Measurements from ENCODE around the gene LHX3.
A peak's percentile ranks its signal among the peaks of the same experiment; 100 is the strongest.

Gene LHX3

GRCh38 chr9:136174779-136175615 is 29.9 kb downstream of the LHX3 start:
- Histone ChIP-seq H4K20me1 (ENCODE audit: insufficient read depth, low read length, poor library complexity, severe bottlenecking) (no peaks in the 10 kb centered on the region), H3F3A (ENCODE audit: low read depth) (no peaks in the 10 kb centered on the region), H3K79me2 (ENCODE audit: insufficient read depth, low read length) (no peaks in the 10 kb centered on the region), H3K9ac (ENCODE audit: low read depth, low read length, poor library complexity, severe bottlenecking) (no peak overlapping the region), H3K9me2 (replicated peaks; ENCODE audit: low read depth, low read length) (no peaks in the 10 kb centered on the region), H3K27me3 (ENCODE audit: insufficient read depth, low read length, poor library complexity, severe bottlenecking) (no peaks in the 10 kb centered on the region), H3K4me2 (ENCODE audit: low read depth, low read length, poor library complexity, severe bottlenecking) (no peak overlapping the region), H2AFZ (ENCODE audit: low read length) (no peak overlapping the region), H3K9me3 (ENCODE audit: insufficient read depth, low read depth, low read length) (no peaks in the 10 kb centered on the region), H3K4me3 (ENCODE audit: low read length, poor library complexity, severe bottlenecking) (no peak overlapping the region), H3K36me3 (ENCODE audit: insufficient read depth, low read length) (no peaks in the 10 kb centered on the region), H3K4me1 (ENCODE audit: insufficient read depth, low read length, poor library complexity, severe bottlenecking) (no peaks in the 10 kb centered on the region)
- TF ChIP-seq CTCF (conservative IDR thresholded peaks at IDR 0.05; ENCODE audit: low read length) (0 out of 2 replicates have a peak, but pooled peaks have one; percentile 13), EZH2phosphoT487 (IDR thresholded peaks at IDR 0.05; ENCODE audit: borderline replicate concordance) (no peak)

DNA sequence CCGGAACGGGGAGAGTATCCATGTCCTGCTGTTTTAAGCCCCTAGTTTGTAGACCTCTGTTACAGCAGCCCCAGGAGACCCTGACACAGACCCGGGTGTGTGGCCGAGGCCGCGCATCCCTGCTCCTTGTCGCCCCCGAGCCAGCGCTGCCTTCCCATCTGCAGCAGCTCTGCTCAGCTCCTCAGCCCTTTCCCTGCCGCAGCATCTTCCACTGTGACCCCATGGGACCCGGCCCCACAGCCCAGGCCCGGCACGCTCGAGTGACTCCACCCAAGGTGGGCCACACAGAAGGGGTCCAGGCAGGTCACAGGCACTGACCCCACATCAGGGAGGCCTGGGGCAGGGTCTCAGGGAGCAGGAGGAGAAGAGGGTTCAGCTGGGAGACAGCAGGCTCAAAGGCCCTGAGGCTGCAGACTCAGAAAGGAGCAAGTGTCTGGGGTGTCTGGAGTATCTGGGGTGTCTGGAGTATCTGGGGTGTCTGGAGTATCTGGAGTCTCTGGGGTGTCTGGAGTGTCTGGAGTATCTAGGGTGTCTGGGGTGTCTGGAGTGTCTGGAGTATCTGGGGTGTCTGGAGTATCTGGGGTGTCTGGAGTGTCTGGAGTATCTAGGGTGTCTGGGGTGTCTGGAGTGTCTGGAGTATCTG is 31.2 kb downstream of the LHX3 start:
- H2AFZ ChIP-seq (ENCODE audit: low read length): no peak overlapping the region
- no peak overlapping the region for H3K9ac ChIP-seq (ENCODE audit: low read depth, low read length, poor library complexity, severe bottlenecking)
- no peaks in the 10 kb centered on the region for H3K27me3 ChIP-seq (ENCODE audit: insufficient read depth, low read length, poor library complexity, severe bottlenecking)
- no peaks in the 10 kb centered on the region for H3K9me2 ChIP-seq (replicated peaks; ENCODE audit: low read depth, low read length)
- H3K4me2 ChIP-seq (ENCODE audit: low read depth, low read length, poor library complexity, severe bottlenecking): no peak overlapping the region
- no peaks in the 10 kb centered on the region for H3K4me1 ChIP-seq (ENCODE audit: insufficient read depth, low read length, poor library complexity, severe bottlenecking)
- no peaks in the 10 kb centered on the region for H4K20me1 ChIP-seq (ENCODE audit: insufficient read depth, low read length, poor library complexity, severe bottlenecking)
- no peaks in the 10 kb centered on the region for H3K36me3 ChIP-seq (ENCODE audit: insufficient read depth, low read length)
- H3K79me2 ChIP-seq (ENCODE audit: insufficient read depth, low read length): no peaks in the 10 kb centered on the region
- no peaks in the 10 kb centered on the region for H3F3A ChIP-seq (ENCODE audit: low read depth)
- H3K4me3 ChIP-seq (ENCODE audit: low read length, poor library complexity, severe bottlenecking): no peak overlapping the region
- TF ChIP-seq EZH2phosphoT487 (IDR thresholded peaks at IDR 0.05; ENCODE audit: borderline replicate concordance) (no peak), CTCF (conservative IDR thresholded peaks at IDR 0.05; ENCODE audit: low read length) (no peak)
- no peaks in the 10 kb centered on the region for H3K9me3 ChIP-seq (ENCODE audit: insufficient read depth, low read depth, low read length)

- no peak for TF ChIP-seq EZH2phosphoT487 (IDR thresholded peaks at IDR 0.05; ENCODE audit: borderline replicate concordance)
- TF ChIP-seq CTCF (conservative IDR thresholded peaks at IDR 0.05; ENCODE audit: low read length): no peak
- Histone ChIP-seq H3K9me3 (ENCODE audit: insufficient read depth, low read depth, low read length) (no peaks in the 10 kb centered on the region), H3K9me2 (replicated peaks; ENCODE audit: low read depth, low read length) (no peaks in the 10 kb centered on the region), H3K79me2 (ENCODE audit: insufficient read depth, low read length) (no peaks in the 10 kb centered on the region), H3K4me2 (ENCODE audit: low read depth, low read length, poor library complexity, severe bottlenecking) (no peak overlapping the region), H3K4me1 (ENCODE audit: insufficient read depth, low read length, poor library complexity, severe bottlenecking) (no peaks in the 10 kb centered on the region), H3F3A (ENCODE audit: low read depth) (no peaks in the 10 kb centered on the region), H4K20me1 (ENCODE audit: insufficient read depth, low read length, poor library complexity, severe bottlenecking) (no peaks in the 10 kb centered on the region), H3K36me3 (ENCODE audit: insufficient read depth, low read length) (no peaks in the 10 kb centered on the region), H3K27me3 (ENCODE audit: insufficient read depth, low read length, poor library complexity, severe bottlenecking) (no peaks in the 10 kb centered on the region), H2AFZ (ENCODE audit: low read length) (no peak overlapping the region), H3K4me3 (ENCODE audit: low read length, poor library complexity, severe bottlenecking) (no peak overlapping the region), H3K9ac (ENCODE audit: low read depth, low read length, poor library complexity, severe bottlenecking) (no peak overlapping the region)
Observed at GRCh38 chr9:136172412-136173079, 32.4 kb downstream of the LHX3 start.
